K562 (cell line): ENCODE data around the gene ZNF620. TPM values are rescaled to one million over a fixed set of nuclear protein-coding genes. Genes with fewer than 3 reads are reported as not detected.

Experiments
- ATAC-seq: fragments of 200-7000 bp; cut with Tn5 transposase; 3 replicates; pipeline ENCODE4 v1.9.1; 2020; ENCODE audit warnings: moderate library complexity
- BruUV-seq: library from RNA; stranded (reverse); fragments of 400-500 nt; replicated peaks from 2 replicates; lab custom pipeline; 2021; lab: Mats Ljungman, UMichigan
- CTCF ChIA-PET: fragments of 300-600 bp; formaldehyde crosslinking; extraction: SDS; loops from one replicate; lab custom pipeline; 2021; ENCODE audit warnings: low intra/inter-chr PET ratio; lab: Yijun Ruan, JAX
- POLR2A ChIA-PET: fragments of 300-600, 350-650 bp; sonication (Branson Sonifier 250); formaldehyde crosslinking; extraction: SDS; loops from one replicate; lab custom pipeline; 2021; ENCODE audit warnings: antibody characterized with exemption, inconsistent platforms; lab: Yijun Ruan, JAX
- DNase-seq, 4 experiments: peaks; one replicate each; pipeline versions ENCODE4 v3.0.0 to v3.0.0-alpha.2; 2011 to 2018; ENCODE audit warnings: low spot score in 3 of 4, mixed read lengths in 3 of 4; ENCODE audit errors: extremely low read depth in 1 of 4
- FAIRE-seq: peaks from 2 replicates; lab custom pipeline; 2011; peaks lifted over from hg19 to GRCh38; lab: Jason Lieb, UNC
- H2AFZ ChIP-seq: 2 replicates; pipeline ENCODE4 v1.6.0; 2011; ENCODE audit warnings: low read depth, low read length, control low read depth, inconsistent platforms
- H3K27ac ChIP-seq: fragments of 200-600 bp; 3 replicates; pipeline ENCODE4 v1.8.0; 2011; ENCODE audit warnings: low read depth, mild to moderate bottlenecking, control low read depth, inconsistent platforms, low read length, moderate library complexity, mixed read lengths; ENCODE audit errors: extremely low read depth
- H3K27me3 ChIP-seq, 2 experiments: fragments of 300-600 bp in 1 of 2; 2 replicates in 1 of 2; 3 replicates in 1 of 2; pipeline versions ENCODE4 v1.6.0 to v1.8.0; 2011; ENCODE audit warnings: inconsistent platforms in 2 of 2, low read length in 2 of 2, mild to moderate bottlenecking in 1 of 2, mixed read lengths in 1 of 2, moderate library complexity in 1 of 2; ENCODE audit not compliant: control insufficient read depth in 2 of 2, insufficient read depth in 2 of 2
- H3K36me3 ChIP-seq: fragments of 300-600 bp; 3 replicates; pipeline ENCODE4 v1.8.0; 2011; ENCODE audit warnings: mild to moderate bottlenecking, low read length, inconsistent platforms; ENCODE audit not compliant: control insufficient read depth, insufficient read depth
- H3K4me1 ChIP-seq, 2 experiments: fragments of 200-600 bp in 1 of 2; replicated peaks in 1 of 2; 2 replicates in 1 of 2; 3 replicates in 1 of 2; pipeline versions ENCODE4 v1.5.1 to v1.8.0; 2011; ENCODE audit warnings: inconsistent platforms in 2 of 2, low read length in 2 of 2, mild to moderate bottlenecking in 1 of 2, mixed read lengths in 1 of 2, moderate library complexity in 1 of 2; ENCODE audit not compliant: control insufficient read depth in 2 of 2, insufficient read depth in 2 of 2
- H3K4me2 ChIP-seq: 2 replicates; pipeline ENCODE4 v1.6.1; 2011; ENCODE audit warnings: low read length, control low read depth, inconsistent platforms, mixed read lengths; ENCODE audit not compliant: insufficient read depth
- H3K4me3 ChIP-seq: fragments of 200-600 bp; sonication (generic), shearing (Covaris generic); 2 replicates; pipeline ENCODE4 v1.5.1; 2016; ENCODE audit warnings: control low read depth, inconsistent platforms
- H3K79me2 ChIP-seq: fragments of 200-600 bp; 3 replicates; pipeline ENCODE4 v1.8.0; 2011; ENCODE audit warnings: low read length, inconsistent platforms; ENCODE audit not compliant: control insufficient read depth, insufficient read depth
- H3K9ac ChIP-seq, 2 experiments: 2 replicates each; pipeline versions ENCODE4 v1.6.0 to v1.6.1; 2011; ENCODE audit warnings: low read depth in 2 of 2, low read length in 2 of 2, control low read depth in 1 of 2, inconsistent platforms in 1 of 2, mild to moderate bottlenecking in 1 of 2, mixed read lengths in 1 of 2; ENCODE audit not compliant: insufficient read depth in 1 of 2
- H3K9me1 ChIP-seq: one replicate; pipeline ENCODE4 v1.6.0; 2011; ENCODE audit warnings: inconsistent platforms, mild to moderate bottlenecking, low read length, moderate library complexity; ENCODE audit not compliant: control insufficient read depth, insufficient read depth
- H3K9me3 ChIP-seq: replicated peaks from 2 replicates; pipeline ENCODE4 v1.5.1; 2011; ENCODE audit warnings: low read depth, low read length, inconsistent platforms; ENCODE audit not compliant: control insufficient read depth, insufficient read depth
- H4K20me1 ChIP-seq: replicated peaks from 2 replicates; pipeline ENCODE4 v1.6.1; 2011; ENCODE audit warnings: low read length, inconsistent platforms, mixed read lengths; ENCODE audit not compliant: control insufficient read depth, insufficient read depth
- CEBPB ChIP-seq: fragments of 450-650 bp; IDR thresholded peaks from 2 replicates; pipeline ENCODE4 v1.6.1; 2016; ENCODE audit warnings: missing genetic modification characterization, missing compliant biosample characterization
- EGR1 ChIP-seq: fragments of 450-650 bp; conservative IDR thresholded peaks from 2 replicates; pipeline ENCODE4 v1.6.1; 2017; ENCODE audit warnings: mild to moderate bottlenecking
- ESRRB ChIP-seq: fragments of 250-450 bp; sonication (Bioruptor Pico); IDR thresholded peaks from 2 replicates; pipeline ENCODE4 v1.5.0; 2020; ENCODE audit warnings: mild to moderate bottlenecking, moderate library complexity, borderline replicate concordance
- FOSL1 ChIP-seq: fragments of 200-800 bp; sonication (Bioruptor generic); conservative IDR thresholded peaks from 2 replicates; pipeline ENCODE4 v1.6.1; 2016; ENCODE audit warnings: missing genetic modification characterization, missing compliant biosample characterization
- FOXJ2 ChIP-seq: fragments of 200-800 bp; sonication (Bioruptor generic); IDR thresholded peaks from 2 replicates; pipeline ENCODE4 v1.6.1; 2016; ENCODE audit warnings: missing genetic modification characterization, missing compliant biosample characterization
- GATAD2B ChIP-seq: fragments of 450-650 bp; IDR thresholded peaks from 2 replicates; pipeline ENCODE4 v1.6.1; 2017; ENCODE audit warnings: mild to moderate bottlenecking, borderline replicate concordance
- JUND ChIP-seq, 2 experiments: IDR thresholded peaks; 2 replicates in 1 of 2; 3 replicates in 1 of 2; pipeline ENCODE4 v1.6.1; 2011; ENCODE audit warnings: borderline replicate concordance in 2 of 2, low read depth in 2 of 2, low read length in 2 of 2, improper control_type of control experiment in 1 of 2, missing biosample characterization in 1 of 2, missing genetic modification characterization in 1 of 2, missing genetic modification reagents in 1 of 2
- MAFG ChIP-seq: fragments of 450-650 bp; conservative IDR thresholded peaks from 2 replicates; pipeline ENCODE4 v1.6.1; 2016; ENCODE audit warnings: missing genetic modification characterization, missing compliant biosample characterization
- MAZ ChIP-seq, 2 experiments: fragments of 450-650 bp in 1 of 2; sonication (generic) in 1 of 2; formaldehyde crosslinking; IDR thresholded peaks in 1 of 2; conservative IDR thresholded peaks in 1 of 2; 2 replicates each; pipeline versions ENCODE4 v1.4.0 to v1.5.0; 2020; ENCODE audit warnings: mild to moderate bottlenecking in 1 of 2, missing genetic modification reagents in 1 of 2
- SMARCB1 ChIP-seq: IDR thresholded peaks from 2 replicates; pipeline ENCODE4 v1.6.1; 2011; ENCODE audit warnings: improper control_type of control experiment, low read depth; ENCODE audit not compliant: insufficient read length
- TRIM28 ChIP-seq: fragments of 450-650 bp; IDR thresholded peaks from 2 replicates; pipeline ENCODE4 v1.6.1; 2017
- ZKSCAN1 ChIP-seq: fragments of 150-350 bp; IDR thresholded peaks from 2 replicates; pipeline ENCODE4 v1.6.1; 2016; ENCODE audit warnings: low read depth, low read length
- ZNF121 ChIP-seq: sonication (generic); formaldehyde crosslinking; conservative IDR thresholded peaks from 2 replicates; pipeline ENCODE4 v1.8.0; 2022; ENCODE audit warnings: missing genetic modification reagents
- ZNF3 ChIP-seq: fragments of 250-450 bp; sonication (Bioruptor Pico); IDR thresholded peaks from 2 replicates; pipeline ENCODE4 v1.5.0; 2021; ENCODE audit warnings: mild to moderate bottlenecking, moderate library complexity
- ZNF347 ChIP-seq: fragments of 450-650 bp; formaldehyde crosslinking; IDR thresholded peaks from 2 replicates; pipeline ENCODE4 v1.4.0; 2020; ENCODE audit warnings: low read depth, mild to moderate bottlenecking, moderate library complexity
- WGBS: fragments of 100-300 bp; shearing (Covaris generic); methylation state at CpG from one replicate; pipeline ENCODE4 v1.1.6; 2016; ENCODE audit warnings: low coverage, mixed read lengths; ENCODE audit not compliant: insufficient coverage; ENCODE audit errors: missing lambda C conversion rate; 5-methylcytosine and 5-hydroxymethylcytosine counted together
- in situ Hi-C: fragments of 300-500 bp; cut with MboI; formaldehyde crosslinking; loops from 4 replicates; pipeline ENCODE4 v1.15.0; 2018; ENCODE audit warnings: inconsistent platforms, mixed read lengths
- intact Hi-C: fragments of 100-400 bp; cut with micrococcal nuclease; formaldehyde crosslinking; loops from 2 replicates; pipeline ENCODE4 v1.14.2; 2022
- polyA plus RNA-seq, 8 experiments: library from polyadenylated mRNA; depleted of rRNA in 4 of 8; stranded (reverse) in 5 of 8; unstranded in 3 of 8; fragments of >200 nt; fragmentation: Nextera tagmentation in 2 of 8; fragmentation: Illumina TruSeq in 1 of 8; extraction: Ambion mirVana in 2 of 8; extraction: Trizol in 1 of 8; gene quantifications; 2 replicates each; pipeline versions ENCODE4 v1.2.1 to v1.2.3, GENCODE V29; 2011 to 2014; ENCODE audit warnings: inconsistent platforms in 1 of 8, missing spikeins in 1 of 8
- total RNA-seq, 7 experiments: library from RNA; depleted of rRNA in 6 of 7; stranded (reverse); fragments of >200 nt in 6 of 7; fragmentation: Illumina TruSeq in 2 of 7; extraction: Trizol in 2 of 7; gene quantifications; 2 replicates each; pipeline versions ENCODE4 v1.2.1 to v1.2.3, GENCODE V29; 2011 to 2021; ENCODE audit warnings: low replicate concordance in 1 of 7
- TF ChIP-seq, protein P1 (sequence below): fragments of 250-450 bp; sonication (Bioruptor Pico); IDR thresholded peaks from 2 replicates; pipeline ENCODE4 v1.8.0; 2021; ENCODE audit warnings: moderate library complexity, mild to moderate bottlenecking, inconsistent platforms
- TF ChIP-seq, protein P2 (sequence below): fragments of 250-450 bp; sonication (Bioruptor Pico); IDR thresholded peaks from 2 replicates; pipeline ENCODE4 v1.8.0; 2022; ENCODE audit warnings: moderate library complexity, mild to moderate bottlenecking, inconsistent platforms
- TF ChIP-seq, protein P3 (sequence below): IDR thresholded peaks from 2 replicates; pipeline ENCODE4 v1.6.1; 2014; ENCODE audit warnings: antibody characterized with exemption
- TF ChIP-seq, protein P4 (sequence below), 2 experiments: fragments of 450-650 bp in 1 of 2; sonication (generic) in 1 of 2; formaldehyde crosslinking in 1 of 2; IDR thresholded peaks in 1 of 2; conservative IDR thresholded peaks in 1 of 2; 2 replicates each; pipeline versions ENCODE4 v1.6.1 to v1.8.1; 2016 to 2023; ENCODE audit warnings: mild to moderate bottlenecking in 2 of 2, moderate library complexity in 2 of 2, inconsistent platforms in 1 of 2, missing genetic modification reagents in 1 of 2

The ZNF620 gene
- total and polyA plus RNA-seq, 9 of the 15 experiments (the other 6 are each of a cell fraction or from before 2014, with no cell fraction given): 1.2 to 5.5 (median 3.3) TPM

DNA sequence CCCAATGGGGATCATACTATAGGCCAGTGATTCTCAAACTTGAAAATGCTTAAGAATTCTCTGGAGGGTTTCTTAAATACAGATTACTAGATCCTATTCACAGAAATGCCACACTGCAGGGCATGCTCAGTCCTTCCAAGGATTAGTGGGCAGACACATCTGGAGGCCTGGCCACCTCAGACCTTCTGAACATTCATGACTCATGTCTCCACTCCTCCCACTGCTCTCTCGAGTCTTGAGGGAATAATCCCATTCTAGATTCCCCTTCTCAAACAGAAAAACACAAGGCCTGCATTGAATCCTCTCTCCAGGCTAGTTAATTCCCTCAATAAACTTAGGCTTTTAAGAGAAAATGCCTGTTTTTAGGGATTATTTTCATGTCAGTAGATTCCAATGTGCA, 41.0 kb downstream of the ZNF620 start:
- 9% methylated on average over 1 of the region's 1 CpG for WGBS
- Histone ChIP-seq H2AFZ (0 out of 2 replicates have a peak overlapping the region, but pooled peaks have one; percentile 5), H3K4me2 (no peak overlapping the region), H3K9me3 (no peaks in the 10 kb centered on the region; the same call in 1 of the 2 replicates), H3K4me1 (no peaks in the 10 kb centered on the region; a peak in 1 of 5 replicates), H3K36me3 (no peaks in the 10 kb centered on the region), H3K27me3 (no peaks in the 10 kb centered on the region), H3K9ac (peak overlapping the region in 1 of 2 experiments; percentile 24; a peak in 1 of 4 replicates), H4K20me1 (no peaks in the 10 kb centered on the region), H3K79me2 (no peaks in the 10 kb centered on the region), H3K9me1 (no peaks in the 10 kb centered on the region), H3K4me3 (no peak overlapping the region), H3K27ac (no peak overlapping the region)
- no TSS peak for BruUV-seq
- ATAC-seq (peak; percentile 72), DNase-seq (peak in 1 of 4 experiments; percentile 35), FAIRE-seq (no peak)
- intact Hi-C loops (no loop called here), in situ Hi-C loops (no loop called here)
- POLR2A ChIA-PET: interaction anchor here (0.8 kb wide), 1 partner anchor 79 kb away, joined by 3 read pairs; no protein-coding TSS in a partner anchor
- CTCF ChIA-PET: no interaction called here
- TF ChIP-seq SMARCB1 (no peak), GATAD2B (no peak), FOXJ2 (no peak), EGR1 (0 out of 2 replicates have a peak, but pooled peaks have one; percentile 4), ZKSCAN1 (no peak), ZNF3 (no peak), CEBPB (no peak), FOSL1 (peak; percentile 43; the same call in 1 of the 2 replicates), JUND (IDR thresholded peaks at IDR 0.05; ENCODE audit: borderline replicate concordance, low read depth, low read length) (peak; percentile 32; the same call in 1 of the 2 replicates), JUND (tag; IDR thresholded peaks at IDR 0.05; ENCODE audit: borderline replicate concordance, low read depth, low read length) (no peak), MAZ (CRISPR knock-in tag; conservative IDR thresholded peaks at IDR 0.05 in 1 of 2, IDR thresholded peaks at IDR 0.05 in 1 of 2) (no peak), ZNF121 (no peak), TRIM28 (no peak), MAFG (tag) (no peak), ESRRB (CRISPR knock-in tag) (no peak), ZNF347 (no peak)
- TF ChIP-seq, protein P1, sequence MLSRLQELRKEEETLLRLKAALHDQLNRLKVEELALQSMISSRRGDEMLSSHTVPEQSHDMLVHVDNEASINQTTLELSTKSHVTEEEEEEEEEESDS (CRISPR knock-in tag): no peak
- TF ChIP-seq, protein P2, sequence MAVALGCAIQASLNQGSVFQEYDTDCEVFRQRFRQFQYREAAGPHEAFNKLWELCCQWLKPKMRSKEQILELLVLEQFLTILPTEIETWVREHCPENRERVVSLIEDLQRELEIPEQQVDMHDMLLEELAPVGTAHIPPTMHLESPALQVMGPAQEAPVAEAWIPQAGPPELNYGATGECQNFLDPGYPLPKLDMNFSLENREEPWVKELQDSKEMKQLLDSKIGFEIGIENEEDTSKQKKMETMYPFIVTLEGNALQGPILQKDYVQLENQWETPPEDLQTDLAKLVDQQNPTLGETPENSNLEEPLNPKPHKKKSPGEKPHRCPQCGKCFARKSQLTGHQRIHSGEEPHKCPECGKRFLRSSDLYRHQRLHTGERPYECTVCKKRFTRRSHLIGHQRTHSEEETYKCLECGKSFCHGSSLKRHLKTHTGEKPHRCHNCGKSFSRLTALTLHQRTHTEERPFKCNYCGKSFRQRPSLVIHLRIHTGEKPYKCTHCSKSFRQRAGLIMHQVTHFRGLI: no peak
- TF ChIP-seq, protein P3, sequence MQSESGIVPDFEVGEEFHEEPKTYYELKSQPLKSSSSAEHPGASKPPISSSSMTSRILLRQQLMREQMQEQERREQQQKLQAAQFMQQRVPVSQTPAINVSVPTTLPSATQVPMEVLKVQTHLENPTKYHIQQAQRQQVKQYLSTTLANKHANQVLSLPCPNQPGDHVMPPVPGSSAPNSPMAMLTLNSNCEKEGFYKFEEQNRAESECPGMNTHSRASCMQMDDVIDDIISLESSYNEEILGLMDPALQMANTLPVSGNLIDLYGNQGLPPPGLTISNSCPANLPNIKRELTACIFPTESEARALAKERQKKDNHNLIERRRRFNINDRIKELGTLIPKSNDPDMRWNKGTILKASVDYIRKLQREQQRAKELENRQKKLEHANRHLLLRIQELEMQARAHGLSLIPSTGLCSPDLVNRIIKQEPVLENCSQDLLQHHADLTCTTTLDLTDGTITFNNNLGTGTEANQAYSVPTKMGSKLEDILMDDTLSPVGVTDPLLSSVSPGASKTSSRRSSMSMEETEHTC: no peak
- TF ChIP-seq, protein P4, sequence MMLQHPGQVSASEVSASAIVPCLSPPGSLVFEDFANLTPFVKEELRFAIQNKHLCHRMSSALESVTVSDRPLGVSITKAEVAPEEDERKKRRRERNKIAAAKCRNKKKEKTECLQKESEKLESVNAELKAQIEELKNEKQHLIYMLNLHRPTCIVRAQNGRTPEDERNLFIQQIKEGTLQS (IDR thresholded peaks at IDR 0.05): peak; percentile 30; the same call in 1 of the 2 replicates
- TF ChIP-seq, protein P4 (CRISPR knock-in tag; conservative IDR thresholded peaks at IDR 0.05): no peak
